HL-60 (cell line): ENCODE data around the gene DCAF17.

Experiments
- DNase-seq, 2 experiments: peaks; one replicate each; pipeline ENCODE4 v3.0.0-alpha.2; 2010 to 2020; ENCODE audit warnings: low read depth in 1 of 2, low spot score in 1 of 2
- H3K27ac ChIP-seq: fragments of 250-450 bp; sonication (Bioruptor Pico); replicated peaks from 2 replicates; pipeline ENCODE4 v1.5.1; 2020; ENCODE audit warnings: mild to moderate bottlenecking, moderate library complexity
- H3K27me3 ChIP-seq: fragments of 250-450 bp; sonication (Bioruptor Pico); 2 replicates; pipeline ENCODE4 v1.5.1; 2021; ENCODE audit warnings: mild to moderate bottlenecking, moderate library complexity; ENCODE audit not compliant: insufficient read depth, poor library complexity, severe bottlenecking
- H3K4me3 ChIP-seq: replicated peaks from 2 replicates; pipeline ENCODE4 v1.5.1; 2011; ENCODE audit warnings: mild to moderate bottlenecking, control low read depth, low read length; ENCODE audit not compliant: insufficient read depth
- CTCF ChIP-seq: IDR thresholded peaks from one replicate; pipeline ENCODE4 v1.5.1; 2011; ENCODE audit warnings: low read length, control low read depth, inconsistent platforms; ENCODE audit not compliant: insufficient read depth
- GABPA ChIP-seq: IDR thresholded peaks from 2 replicates; pipeline ENCODE4 v1.6.1; 2012; ENCODE audit warnings: low read depth
- POLR2AphosphoS5 ChIP-seq: IDR thresholded peaks from 2 replicates; pipeline ENCODE4 v1.6.1; 2012; ENCODE audit warnings: low read depth
- REST ChIP-seq: IDR thresholded peaks from 2 replicates; pipeline ENCODE4 v1.6.1; 2012; ENCODE audit warnings: low read depth; ENCODE audit not compliant: insufficient replicate concordance
- SPI1 ChIP-seq: IDR thresholded peaks from 2 replicates; pipeline ENCODE4 v1.6.1; 2012; ENCODE audit warnings: low read depth, mild to moderate bottlenecking, borderline replicate concordance

The DCAF17 gene

GRCh38 chr2:171399292-171399691, 34.7 kb upstream of the DCAF17 start:
- Histone ChIP-seq H3K27me3 (no peaks in the 10 kb centered on the region), H3K4me3 (no peak overlapping the region), H3K27ac (no peak overlapping the region)
- no peak for TF ChIP-seq POLR2AphosphoS5
- DNase-seq = no peak

- TF ChIP-seq SPI1 (no peak), REST (no peak), POLR2AphosphoS5 (no peak), GABPA (no peak), CTCF (no peak)
- DNase-seq = no peak
- Histone ChIP-seq H3K4me3 (no peak overlapping the region), H3K27ac (no peak overlapping the region), H3K27me3 (no peaks in the 10 kb centered on the region)
Measured at GRCh38 chr2:171400395-171400794, 33.6 kb upstream of the DCAF17 start.

- no peak for DNase-seq
- TF ChIP-seq GABPA = no peak
- TF ChIP-seq POLR2AphosphoS5 = no peak
- TF ChIP-seq REST = no peak
- TF ChIP-seq CTCF = no peak
- no peak for TF ChIP-seq SPI1
- H3K4me3 ChIP-seq = no peak overlapping the region
- no peaks in the 10 kb centered on the region for H3K27me3 ChIP-seq
- H3K27ac ChIP-seq = no peak overlapping the region
Measured at GRCh38 chr2:171401947-171402346, 32.1 kb upstream of the DCAF17 start.

GRCh38 chr2:171402906-171403580, 31.0 kb upstream of the DCAF17 start:
- no peak for TF ChIP-seq POLR2AphosphoS5
- TF ChIP-seq CTCF = no peak
- no peak for TF ChIP-seq GABPA
- TF ChIP-seq REST = no peak
- TF ChIP-seq SPI1 = no peak
- no peaks in the 10 kb centered on the region for H3K27me3 ChIP-seq
- no peak overlapping the region for H3K27ac ChIP-seq
- DNase-seq = no peak
- H3K4me3 ChIP-seq = no peak overlapping the region
